Measurements from ENCODE around the gene ATG4C.
A peak's percentile ranks its signal among the peaks of the same experiment; 100 is the strongest.

Gene ATG4C

DNA sequence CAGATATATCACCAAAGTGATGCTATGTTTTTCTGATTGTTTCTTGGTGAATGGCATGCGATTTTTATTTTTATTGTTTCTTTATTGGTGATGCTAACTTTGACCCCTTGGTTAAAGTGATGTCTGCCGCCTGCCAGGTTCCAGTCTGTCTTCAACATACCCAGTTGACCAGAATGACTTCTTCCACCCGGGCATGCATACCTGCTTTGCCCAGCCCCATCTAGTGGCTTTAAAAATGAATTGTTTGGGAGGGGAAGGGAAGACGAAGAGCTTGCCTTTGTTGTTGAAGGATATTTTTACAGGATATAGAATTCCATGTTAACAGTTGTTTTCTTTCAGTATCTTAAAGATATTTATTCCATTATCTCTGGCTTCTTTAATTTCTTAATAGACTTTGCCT, 65.1 kb downstream of the ATG4C start:
- DNase-seq, result no peak

DNA sequence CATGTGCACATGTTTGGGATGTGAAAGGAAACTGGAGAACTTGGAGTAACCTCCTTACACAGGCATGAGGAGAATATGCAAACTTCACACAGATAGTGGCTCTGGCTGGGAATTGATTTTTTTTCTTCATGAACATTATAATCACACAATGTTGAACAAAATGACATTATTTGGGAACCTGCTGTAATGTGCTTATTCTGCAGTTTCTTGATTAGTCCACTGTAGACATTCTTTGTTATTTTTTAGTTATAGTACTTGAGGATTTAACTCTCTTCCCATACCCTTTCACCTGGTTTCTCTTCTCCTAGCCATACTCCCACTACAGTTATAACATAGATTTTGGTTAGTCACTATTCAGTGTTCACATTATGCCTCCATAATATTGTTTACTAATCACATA, 68.3 kb downstream of the ATG4C start:
- DNase-seq, result no peak

DNA sequence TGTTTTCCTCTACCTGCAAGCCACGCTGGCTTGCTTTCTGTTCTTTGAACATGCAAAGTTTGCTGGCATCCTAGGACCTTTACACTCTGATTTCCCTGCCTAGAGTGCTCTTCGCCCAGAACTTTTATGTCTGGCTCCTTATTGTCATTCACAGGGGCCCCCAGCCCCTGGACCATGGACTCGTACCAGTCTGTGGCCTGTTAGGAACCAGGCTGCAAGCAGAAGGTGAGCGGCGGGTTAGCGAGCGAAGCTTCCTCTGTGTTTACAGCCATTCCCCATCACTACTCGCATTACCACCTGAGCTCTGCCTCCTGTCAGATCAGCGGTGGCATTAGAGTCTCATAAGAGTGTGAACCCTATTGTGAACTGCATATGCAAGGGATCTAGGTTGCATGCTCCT, 73.0 kb downstream of the ATG4C start:
- DNase-seq, result no peak

DNA sequence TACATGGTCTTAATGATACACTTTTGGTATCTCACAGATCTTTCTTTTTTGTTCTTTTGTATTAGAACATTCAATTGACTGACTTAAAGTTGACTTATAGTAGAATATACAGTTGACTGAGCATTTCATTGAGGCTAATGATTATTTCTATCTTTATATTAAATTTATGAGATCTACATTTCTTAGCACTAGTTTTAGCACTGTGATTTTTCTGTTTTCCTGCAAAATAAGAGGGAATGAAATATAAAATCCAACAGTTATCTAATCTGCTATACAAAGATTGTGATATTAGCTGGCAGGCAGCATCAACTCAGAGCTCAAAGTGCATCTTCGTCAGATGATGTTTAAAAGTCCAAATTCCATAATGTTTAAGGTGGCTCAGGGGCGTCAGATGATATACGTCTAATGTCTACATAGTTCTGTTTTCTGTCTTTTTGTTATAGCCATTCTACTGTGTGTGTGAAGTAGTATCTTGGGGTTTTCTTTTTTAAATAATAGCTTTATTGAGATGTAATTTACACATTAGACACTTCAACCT, 85.4 kb downstream of the ATG4C start:
- DNase-seq, result no peak

DNA sequence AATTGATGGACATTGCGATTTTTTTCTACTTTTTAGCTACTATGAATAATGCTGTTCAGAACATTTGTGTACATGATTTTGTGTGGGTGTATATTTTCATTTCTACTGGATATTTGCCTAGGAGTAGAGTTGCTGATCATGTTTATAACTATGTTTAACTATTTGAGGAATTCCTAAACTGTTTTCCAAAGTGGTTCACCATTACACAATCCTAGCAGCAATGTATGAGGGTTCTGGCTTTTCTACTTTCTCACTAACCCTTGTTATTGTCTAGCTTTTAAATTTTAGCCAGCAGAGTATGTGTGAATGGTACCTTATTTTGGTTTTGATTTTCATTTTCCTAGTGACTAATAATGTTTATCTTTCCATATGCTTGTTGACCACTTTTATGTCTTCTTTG, 86.2 kb downstream of the ATG4C start:
- DNase-seq, result no peak

DNA sequence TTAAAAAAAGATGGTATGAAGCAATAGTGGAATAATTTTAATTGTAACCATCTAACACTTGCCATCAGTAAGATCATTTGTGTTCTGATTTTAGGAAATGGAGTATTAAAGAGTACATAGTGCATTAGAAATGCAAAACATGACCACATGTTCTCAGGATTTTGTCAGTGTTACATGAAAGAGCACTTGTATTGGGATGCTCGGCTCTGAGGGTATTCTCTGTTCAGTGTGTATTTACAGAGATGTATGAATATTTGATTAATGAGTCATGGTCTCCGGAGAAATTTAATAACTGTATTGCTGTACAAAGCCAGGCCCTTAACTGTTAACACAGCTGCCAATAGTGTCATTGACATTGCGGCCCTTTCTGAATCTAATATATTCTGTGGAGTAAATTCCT, 91.7 kb downstream of the ATG4C start:
- DNase-seq, result peak; percentile 48

DNA sequence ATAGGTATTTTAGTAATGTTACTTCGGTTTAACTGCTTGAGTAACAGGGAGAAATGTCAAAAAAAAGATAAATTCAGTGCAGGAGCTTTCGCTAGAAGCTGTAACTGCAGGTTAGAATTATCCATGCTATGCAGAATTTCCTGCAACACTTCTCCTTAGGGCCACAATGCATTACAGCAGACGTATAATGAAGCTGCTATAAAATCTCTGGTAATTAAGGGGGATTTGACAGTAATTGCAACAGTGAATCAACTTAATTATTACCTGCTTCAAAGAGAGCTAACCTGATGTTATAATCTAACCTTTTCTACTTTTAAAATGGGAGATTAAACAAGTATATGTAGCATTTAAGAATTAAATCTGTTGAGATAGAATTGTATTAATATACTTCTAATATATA, 92.6 kb downstream of the ATG4C start:
- DNase-seq, result no peak

DNA sequence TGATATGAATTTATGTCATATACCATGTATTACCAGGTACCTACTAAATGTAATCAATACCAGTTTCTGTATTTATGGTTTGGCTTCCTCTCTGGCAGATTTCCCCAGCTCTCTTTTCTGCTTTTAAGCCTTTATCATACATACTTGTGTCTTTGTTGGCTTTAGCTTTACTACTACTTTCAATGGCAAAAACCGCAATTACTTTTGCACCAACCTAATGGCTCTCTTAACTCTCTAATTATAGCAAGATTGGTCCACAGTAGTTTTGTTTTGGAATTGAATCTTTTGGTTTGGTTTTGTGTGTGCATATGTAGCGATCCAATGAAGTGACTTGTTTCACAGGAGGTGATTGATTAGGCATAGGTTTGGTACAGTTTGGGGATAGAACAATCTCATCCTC, 93.6 kb downstream of the ATG4C start:
- no peak for DNase-seq

DNA sequence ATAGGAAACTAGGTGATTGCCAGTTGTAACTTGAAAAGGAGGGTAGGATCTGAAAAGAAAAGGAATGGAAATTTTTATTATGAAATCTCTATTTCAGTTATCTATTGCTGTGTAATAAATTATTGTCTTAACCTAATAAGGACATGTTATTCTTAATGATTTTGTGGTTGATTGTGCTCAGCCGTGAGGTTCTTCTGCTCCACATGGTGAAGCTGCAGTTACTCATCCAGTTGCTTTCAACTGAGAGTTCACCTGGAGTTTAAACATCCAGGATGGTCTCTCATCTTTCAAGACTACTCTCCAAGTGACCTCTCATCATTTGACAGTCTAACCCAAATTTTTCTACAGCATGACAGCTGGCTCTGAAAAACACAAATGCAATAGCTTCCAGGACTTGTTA, 96.0 kb downstream of the ATG4C start:
- DNase-seq, result no peak

DNA sequence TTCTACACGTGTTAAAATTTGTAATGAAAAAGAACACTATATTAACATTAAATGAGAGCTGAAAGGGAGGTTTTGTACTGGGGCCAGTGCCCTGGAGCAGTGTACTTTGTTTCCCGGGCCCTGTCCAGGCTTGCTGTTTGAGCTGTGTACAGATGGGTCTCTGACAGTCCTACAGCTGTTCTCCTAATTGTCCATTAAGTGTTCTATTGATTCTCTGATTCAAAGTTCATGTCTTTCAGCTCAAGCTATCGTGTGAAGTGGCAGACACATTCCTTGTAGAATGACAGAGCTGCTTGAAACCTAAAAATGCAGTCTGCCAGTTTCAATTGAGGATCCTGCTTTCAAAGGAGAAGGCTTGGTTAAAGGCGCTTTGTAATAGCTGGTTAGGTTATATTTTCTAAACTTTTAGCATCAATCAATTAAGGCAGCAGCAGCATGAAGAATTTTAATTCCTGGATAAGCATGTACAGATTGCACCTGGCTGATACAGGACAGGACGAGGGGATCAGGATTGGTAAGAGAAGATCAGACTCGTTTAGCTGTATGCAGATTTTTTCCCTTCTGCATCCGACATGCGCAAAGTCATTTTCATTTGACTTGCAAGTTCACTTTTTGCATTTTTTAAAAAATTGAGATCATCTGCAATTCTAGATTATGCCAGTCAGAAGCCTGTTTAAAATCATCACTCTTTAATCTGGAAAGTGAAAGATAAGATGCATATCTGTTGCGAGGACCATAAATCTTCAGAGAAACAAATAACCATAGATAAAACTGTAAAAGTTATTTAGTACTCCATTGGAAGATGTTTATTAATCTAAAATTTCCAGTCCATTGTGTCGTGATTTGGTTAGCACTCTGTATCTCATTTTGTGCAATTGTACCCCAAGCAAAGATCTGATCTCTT, 98.5 kb downstream of the ATG4C start:
- DNase-seq, result peak; percentile 37

DNA sequence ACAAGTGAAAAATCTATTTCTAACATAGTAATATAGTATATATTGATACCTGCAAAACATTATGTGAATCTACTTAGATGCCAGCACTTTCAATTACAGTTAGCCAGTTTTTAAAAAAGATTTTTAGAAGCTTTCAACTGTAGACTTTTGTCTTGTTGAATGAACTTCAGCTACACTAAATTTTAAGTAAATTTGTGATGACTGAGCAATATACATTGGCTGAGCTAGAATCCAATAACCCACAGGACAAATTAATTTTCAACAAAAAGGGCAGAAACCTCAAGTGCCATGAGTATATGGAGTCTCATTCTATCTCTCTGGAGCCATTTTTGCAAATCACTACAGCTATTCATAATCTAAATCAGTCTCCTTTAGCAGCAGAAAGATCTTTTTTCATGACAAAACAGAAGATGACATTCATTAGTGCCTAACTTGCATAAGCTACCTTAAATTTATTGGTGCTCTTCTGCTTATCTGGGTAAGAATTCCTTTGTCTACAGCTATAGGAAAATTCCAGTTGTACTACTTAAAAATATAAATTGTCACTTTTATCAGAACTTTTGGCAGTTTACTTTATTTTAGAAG, 100.3 kb downstream of the ATG4C start:
- DNase-seq, result no peak

DNA sequence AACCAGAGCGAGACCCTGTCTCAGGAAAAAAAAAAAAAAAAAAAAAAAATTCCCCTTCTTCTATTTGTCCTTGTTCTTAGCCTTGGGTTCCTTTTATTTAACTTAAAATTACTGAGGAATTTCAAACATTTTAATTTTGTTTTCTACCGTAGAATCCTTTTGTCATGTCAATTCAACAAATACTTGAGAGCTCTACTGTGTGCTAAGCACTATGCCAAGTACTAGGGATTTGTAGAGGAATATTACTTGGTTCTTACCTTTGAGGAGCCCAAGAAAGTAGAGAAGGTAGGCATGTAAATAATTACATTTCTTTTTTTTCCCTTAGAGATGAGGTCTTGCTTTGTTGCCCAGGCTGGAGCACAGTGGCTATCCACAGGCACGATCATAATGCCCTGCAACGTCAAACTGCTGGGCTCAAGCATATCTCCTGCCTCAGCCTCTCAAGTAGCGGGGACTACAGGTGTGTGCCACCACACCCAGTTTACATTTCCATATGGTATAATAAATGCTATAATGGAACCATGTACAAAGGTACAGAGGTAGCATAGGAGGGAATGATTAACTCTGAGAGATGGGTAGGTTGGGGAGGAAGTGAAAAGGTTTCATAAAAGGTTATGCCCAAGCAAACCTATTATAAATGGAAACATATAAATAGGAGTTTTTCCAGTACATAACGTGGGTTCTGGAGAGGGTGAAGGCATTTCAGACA, 104.0 kb downstream of the ATG4C start:
- DNase-seq, result no peak

DNA sequence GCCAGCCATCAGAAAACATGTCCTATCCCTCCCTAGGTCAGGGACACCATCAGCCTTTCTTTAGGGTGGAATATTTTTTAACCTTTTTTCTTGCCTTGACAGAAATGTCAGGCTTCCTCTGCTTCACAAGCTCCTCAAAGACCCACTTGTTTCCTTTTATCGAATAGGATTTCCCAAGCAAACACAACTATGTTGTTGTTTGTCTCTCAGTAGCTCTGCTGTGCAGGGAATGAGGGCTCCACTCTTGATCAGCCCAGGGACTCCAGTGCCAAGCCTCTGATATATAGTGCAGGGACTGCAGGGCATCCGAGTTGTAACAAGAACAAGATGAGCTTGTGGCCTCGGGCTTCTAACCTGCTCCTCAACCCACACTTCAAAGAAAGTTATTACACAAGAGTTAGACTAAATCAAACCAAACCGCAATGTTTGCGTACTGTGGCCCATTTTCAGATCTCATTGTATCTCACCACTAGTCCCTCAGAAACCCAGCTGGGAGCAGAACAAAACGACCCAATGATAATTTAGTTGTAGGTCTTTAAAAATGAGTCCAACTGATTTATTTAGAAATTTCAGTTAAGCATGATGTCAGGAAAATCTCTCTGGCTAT, 108.1 kb downstream of the ATG4C start:
- no peak for DNase-seq

DNA sequence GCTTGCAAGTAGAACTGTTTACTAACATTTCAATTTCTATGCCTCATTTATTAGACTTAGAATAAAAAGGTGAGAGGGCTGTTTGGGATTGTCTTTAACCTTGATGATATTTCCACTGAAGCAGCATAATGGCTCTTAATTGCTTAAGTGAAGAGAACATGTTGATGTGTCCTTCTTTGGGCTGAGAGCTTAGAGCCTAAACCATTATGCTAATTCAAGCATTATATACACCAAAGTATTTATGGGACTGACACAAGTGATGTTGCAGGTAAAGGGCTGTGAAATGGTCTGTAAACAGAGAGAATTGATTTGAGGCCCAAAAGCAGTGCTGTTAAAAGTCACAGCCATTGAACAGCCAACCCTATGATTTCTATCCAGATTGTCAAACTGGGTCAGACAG, 113.9 kb downstream of the ATG4C start:
- DNase-seq, result no peak

DNA sequence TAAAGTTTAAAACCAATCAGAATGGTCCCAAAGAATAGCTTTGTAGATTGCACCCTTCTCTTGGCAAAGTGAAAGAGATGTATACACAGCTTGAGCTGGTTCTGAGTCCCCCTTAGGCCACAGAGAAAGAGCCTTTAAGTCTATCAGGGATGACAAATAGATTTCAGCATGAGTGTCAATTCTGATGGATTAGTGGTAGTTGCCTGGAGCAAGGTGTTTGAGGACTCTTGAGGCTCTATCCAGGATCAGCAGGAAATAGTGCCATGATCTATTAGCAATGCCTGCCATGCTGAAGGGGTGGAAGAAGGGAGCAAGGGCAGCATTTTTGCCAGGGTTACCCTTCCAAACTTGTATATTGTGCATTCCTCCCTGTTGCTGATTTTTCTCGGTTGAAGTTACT, 116.6 kb downstream of the ATG4C start:
- DNase-seq, result no peak

DNA sequence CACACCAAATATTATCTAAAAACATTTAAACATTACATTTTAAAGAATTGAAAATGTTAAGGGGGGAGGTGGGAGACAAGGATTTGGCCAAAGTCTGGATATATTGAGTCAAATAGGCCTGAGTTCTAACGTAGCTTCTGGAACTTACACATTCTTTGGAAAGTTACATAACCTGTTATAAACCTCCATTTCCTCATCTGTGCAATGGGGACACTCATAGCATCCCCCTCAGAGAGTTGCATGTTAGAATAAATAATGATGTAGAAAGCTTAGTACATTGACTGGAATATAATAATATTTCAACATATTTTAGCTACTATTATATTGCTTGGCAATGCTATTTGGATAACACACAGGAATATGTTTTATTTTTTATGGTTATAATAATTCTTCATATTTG, 117.7 kb downstream of the ATG4C start:
- no peak for DNase-seq

DNA sequence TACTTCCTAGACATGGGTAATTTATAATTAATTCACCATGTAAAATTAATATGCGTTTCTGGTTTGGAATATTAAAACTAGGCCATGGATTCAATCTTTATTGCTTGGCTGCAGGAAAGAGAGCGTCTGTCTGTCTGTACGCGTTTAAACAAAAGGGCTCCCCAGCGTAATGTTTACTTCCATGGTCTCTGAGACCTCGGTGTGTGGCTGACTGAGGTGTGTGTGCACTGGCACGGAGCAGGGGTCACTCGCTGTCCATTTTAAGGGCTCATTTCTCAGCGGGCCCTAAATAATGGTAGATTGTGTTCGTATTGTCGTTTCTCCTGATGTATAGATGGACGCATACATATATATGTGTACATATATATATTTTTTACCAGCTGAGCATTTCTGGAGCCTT, 119.6 kb downstream of the ATG4C start:
- no peak for DNase-seq

DNA sequence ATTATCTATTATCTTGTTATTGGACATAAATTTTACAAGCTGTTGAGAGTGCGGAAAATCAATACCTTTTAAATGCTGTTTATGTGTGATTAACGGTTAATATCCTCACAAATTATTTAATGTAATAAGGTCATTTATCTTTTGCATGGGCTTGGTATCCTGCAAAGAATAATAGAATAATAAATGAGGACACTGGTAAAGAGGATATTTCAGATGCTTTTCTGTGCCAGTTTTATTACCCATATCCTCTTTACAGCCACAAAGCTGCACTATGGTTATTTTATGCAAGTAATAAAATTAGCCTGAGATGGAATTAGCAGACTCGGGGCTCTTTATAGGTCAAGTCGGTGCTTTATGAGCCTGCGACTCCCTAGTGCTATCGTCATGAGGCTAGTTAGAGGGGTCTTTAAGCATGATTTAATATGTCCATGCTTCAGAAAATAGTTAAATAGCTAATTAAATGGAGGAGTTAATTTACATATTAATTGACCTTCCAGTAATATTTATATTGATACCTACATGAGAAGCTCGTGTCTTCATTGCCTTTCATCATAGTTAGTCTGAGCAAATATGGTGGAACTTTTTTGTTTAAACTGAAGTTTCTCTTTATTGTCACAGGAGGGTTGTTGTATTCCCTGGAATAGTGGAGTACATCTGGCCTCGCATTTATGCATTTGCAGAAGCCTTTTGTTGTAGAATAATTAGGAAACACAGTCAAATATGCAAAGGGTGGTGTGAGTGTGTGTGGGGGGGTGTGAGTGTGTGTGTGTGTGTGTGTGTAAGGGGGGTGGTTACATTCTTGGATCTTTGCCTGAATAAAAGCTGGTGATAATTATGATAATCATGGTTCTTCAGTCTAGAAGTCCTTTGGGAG, 120.3 kb downstream of the ATG4C start:
- no peak for DNase-seq

DNA sequence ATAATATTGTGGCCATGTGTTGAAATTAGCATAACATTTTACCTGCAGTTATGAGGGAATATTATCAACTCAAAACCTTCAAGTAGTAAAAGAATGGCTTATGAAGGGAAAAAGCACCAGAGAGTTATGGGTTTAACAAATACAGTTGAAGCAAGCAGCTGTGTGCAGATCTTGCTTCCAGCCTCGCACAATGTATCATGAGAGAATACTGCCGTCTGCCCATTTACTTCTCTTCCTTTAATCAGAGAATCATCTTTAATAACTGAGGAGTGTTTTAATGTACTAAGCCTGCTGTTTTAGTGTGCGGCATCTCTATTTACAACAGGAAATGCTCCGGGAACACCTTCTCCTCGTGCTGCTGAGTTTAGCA, 120.9 kb downstream of the ATG4C start:
- peak; percentile 39 for DNase-seq

DNA sequence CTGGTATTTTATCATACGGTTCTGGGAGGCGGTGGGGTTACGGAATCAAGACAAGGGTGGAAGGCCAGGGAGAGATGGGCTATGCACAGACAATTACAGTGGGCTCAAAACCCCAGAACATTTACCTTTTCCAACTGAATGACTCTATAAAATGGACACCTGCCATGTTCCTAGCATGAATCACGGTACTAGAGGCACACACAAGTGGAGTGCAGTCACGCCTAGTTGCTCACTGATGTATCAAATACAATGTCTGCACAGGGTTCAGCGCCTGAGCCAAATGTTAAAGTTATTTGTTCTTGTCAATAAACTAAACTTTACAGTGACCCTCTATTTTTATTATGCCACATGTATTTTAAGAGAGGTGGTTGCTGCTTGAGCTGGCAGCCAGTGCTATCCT, 121.4 kb downstream of the ATG4C start:
- peak; percentile 40 for DNase-seq

DNA sequence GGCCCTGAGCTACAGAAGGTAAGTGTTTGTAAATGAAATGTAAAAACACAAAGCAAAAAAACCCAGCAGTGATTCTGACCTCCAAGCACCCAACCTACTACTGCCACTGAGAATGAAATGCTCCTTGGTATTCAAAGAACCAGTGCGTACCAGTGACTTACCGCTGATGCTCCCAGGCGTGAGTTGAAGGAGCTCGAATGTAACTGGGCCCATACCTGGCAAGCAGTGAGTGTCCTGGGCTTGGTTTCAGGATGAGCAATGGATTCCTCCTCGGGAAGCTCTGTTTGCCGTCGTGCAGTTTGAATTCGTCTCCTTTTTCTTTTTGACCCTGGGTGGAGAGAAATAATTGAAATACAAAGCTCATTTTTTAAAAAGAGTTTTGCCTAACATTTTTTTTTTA, 121.9 kb downstream of the ATG4C start:
- no peak for DNase-seq

DNA sequence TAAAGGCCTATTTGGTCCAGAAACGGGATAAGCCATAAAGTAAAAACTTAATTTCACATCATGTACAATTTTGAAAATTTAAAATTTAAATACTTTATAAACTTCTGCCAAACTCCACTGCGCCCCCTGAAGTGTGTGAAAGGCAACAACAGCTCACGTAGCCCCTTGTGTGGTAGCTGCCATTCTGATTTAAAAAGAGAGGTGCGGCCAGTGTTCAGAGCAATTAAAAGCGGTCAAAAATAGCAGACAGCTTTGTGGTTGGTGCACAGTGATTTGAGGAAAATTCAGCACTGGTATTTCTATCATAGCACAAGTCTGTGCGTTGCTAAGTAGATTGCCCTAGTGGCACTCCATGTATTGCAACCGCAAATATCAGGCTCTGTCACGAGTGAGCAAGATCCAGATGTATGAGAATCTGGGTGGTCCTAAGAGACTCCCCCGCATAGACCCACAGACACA, 122.5 kb downstream of the ATG4C start:
- DNase-seq, result no peak
